HG02973 (cell line): Measurements from ENCODE around the gene KCTD13.
"Not testable (repeated sequence)": the region's sequence is repeated elsewhere in the genome, so short reads cannot be mapped to it uniquely, and the experiment has no call there.

ENCODE experiments used
- ATAC-seq: cut with Tn5 transposase; IDR thresholded peaks from one replicate; pipeline ENCODE4 v1.9.1; 2021; ENCODE audit warnings: moderate library complexity; ENCODE audit not compliant: unreplicated experiment

Gene KCTD13

GRCh38 chr16:29947897-29948296, 21.9 kb upstream of the KCTD13 start:
- no peak for ATAC-seq

- no peak for ATAC-seq
These were observed 18.1 kb upstream of the KCTD13 start for GRCh38 chr16:29943846-29944799.

- no peak for ATAC-seq
These were observed 14.6 kb upstream of the KCTD13 start for GRCh38 chr16:29940656-29941055.

DNA sequence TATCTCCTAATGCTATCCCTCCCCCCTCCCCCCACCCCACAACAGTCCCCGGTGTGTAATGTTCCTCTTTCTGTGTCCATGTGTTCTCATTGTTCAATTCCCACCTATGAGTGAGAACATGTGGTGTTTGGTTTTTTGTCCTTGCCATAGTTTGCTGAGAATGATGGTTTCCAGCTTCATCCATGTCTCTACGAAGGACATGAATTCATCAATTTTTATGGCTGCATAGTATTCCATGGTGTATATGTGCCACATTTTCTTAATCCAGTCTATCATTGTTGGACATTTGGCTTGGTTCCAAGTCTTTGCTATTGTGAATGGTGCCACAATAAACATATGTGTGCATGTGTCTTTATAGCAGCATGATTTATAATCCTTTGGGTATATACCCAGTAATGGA, 5.7 kb upstream of the KCTD13 start:
- not testable (repeated sequence) for ATAC-seq

GRCh38 chr16:29927070-29927905, 1.3 kb upstream of the KCTD13 start:
- ATAC-seq = no peak

DNA sequence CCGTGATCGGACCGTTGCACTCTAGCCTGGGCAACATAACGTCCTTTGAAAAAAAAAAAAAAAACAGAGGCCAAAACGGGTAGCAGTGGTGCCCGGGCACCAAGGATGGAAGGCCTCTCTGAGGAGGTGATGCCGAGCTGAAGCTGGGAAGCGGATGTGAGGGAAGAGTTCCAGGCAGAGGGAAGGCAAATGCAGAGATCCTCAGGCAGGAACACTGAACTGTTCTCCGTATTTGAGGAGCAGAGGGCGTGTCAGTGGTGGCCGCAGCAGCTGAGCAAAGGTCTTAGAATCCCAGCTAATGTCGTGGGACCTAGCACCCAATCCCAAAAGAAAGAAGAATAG, 656 bp upstream of the KCTD13 start:
- ATAC-seq = peak; percentile 7

- no peak for ATAC-seq
These were observed 795 bp downstream of the KCTD13 start for GRCh38 chr16:29925105-29925756.

GRCh38 chr16:29922986-29923501, 3.0 kb downstream of the KCTD13 start:
- no peak for ATAC-seq

- no peak for ATAC-seq
These were observed 3.7 kb downstream of the KCTD13 start for GRCh38 chr16:29922326-29922725.

GRCh38 chr16:29921034-29921385, 5.0 kb downstream of the KCTD13 start:
- no peak for ATAC-seq

GRCh38 chr16:29920288-29921033, 5.6 kb downstream of the KCTD13 start:
- no peak for ATAC-seq

DNA sequence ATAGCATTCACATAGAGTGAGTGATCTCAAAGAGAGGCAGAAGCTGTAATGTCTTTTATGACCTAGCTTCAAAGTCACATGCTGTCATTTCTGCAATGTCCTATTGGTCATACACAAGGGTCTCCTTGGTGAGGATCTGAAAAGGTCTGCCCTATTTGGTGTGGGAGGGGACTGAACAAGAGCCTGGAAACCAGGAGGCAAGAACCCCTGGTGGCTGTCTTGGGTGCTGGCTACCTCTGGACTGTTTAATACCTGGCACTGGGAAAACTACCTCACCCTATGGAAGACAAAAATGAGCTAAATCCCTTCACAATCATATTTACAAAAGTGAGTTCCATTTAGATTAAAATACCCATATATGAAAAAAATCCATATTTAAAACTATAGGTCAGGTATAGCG, 9.0 kb downstream of the KCTD13 start:
- ATAC-seq = no peak

DNA sequence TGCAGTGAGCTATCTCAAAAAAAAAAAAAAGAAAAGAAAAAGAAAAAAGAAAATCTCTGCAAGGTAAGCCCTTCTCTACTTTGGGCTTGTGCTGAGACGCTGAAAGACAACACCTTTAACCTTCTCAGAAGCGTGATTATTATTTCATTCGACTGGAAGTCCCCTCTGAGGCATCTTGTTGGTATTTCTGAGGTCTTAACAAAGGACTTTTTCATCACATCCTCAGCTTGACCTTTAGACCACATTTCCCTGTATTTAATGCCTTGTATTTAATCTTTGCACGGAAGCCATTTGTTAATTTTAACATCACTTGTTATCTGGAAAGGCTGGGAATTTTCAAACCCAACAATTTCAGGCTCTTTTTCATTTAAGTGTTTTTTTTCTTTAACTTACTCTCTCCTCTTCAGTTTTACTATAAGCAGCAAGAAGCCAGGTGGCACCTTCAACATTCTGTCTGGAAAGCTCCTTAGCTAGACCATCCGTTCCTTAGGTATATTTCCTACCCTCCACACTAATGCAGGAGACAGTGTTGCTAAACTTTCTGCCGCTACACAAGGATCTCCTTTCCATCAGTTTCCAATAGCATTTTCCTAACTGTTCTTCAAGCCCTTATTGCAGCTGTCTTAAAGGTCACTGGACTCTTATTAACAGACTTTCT, 10.3 kb downstream of the KCTD13 start:
- no peak for ATAC-seq

DNA sequence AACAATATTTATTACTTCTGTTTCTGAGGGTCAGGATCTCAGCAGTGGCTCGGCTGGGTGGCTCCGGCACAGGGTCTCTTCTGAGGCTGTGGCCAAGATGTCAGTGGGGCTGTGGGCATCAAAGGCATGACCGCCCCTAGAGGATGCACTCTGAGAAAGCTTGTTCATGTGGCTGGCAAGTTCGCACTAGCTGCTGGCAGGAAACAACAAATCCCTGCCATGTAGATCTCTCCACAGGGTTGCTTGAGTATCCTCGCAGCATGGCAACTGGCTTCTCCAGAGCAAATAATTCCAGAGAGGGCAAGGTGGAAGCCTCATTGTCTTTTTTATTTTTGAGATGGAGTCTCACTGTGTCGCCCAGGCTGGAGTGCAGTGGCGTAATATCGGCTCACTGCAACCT, 12.5 kb downstream of the KCTD13 start:
- ATAC-seq = no peak

GRCh38 chr16:29912087-29912486, 13.9 kb downstream of the KCTD13 start:
- ATAC-seq = no peak

- no peak for ATAC-seq
These were observed 14.4 kb downstream of the KCTD13 start for GRCh38 chr16:29911676-29912010.

DNA sequence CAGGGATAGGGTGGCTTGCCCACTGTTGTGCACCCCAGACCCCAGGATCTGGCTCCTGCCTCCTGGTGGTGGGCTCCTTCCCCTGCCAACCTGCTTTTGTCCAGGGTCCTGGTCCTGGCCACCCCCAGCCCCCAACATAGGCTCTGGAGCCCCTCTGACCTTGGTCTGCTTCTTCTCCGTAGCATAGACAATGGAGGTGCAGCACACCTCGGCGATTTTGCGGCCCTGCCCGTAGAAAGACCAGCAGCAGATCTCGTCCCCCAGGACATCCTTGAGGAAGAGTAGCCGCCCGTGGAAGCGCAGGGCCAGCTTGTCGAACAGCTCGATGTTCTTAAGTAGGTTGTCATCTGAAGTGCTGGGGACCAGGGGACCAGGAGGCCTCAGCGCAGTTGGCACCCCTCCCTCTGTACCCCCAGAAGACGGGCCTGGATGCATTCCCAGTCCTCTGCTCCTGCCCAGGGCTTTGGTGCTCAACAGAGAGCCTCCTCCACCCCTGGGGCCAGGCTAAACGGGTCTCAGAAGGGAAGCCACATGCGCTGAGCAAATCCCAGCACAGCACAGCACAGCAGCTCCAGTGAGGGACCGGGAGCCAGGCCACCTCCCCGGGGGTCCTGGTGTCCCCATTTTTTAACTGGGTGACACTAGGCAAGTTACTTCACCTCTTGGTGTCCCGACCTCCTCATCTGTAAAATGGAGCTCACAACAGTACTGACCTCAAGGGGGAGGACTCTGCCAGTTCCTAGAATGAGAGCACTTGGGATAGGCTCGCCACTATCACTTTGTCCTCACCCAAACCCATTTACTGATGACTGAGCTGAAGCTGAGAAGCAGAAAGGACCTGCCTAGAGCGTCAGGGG, 15.0 kb downstream of the KCTD13 start:
- ATAC-seq = no peak

- ATAC-seq = not testable (repeated sequence)
These were observed 16.2 kb downstream of the KCTD13 start for GRCh38 chr16:29909851-29910250.

- no peak for ATAC-seq
These were observed 16.6 kb downstream of the KCTD13 start for GRCh38 chr16:29909391-29909790.
